Heart right ventricle (tissue), 16 donors: ENCODE results near the gene FAF1. TPM values are rescaled to one million over a fixed set of nuclear protein-coding genes. Genes with fewer than 3 reads are reported as not detected.

Source experiments
- ATAC-seq, 8 donors: fragments of 200-7000 bp; cut with Tn5 transposase; one replicate each; pipeline ENCODE4 v1.9.1; 2020; ENCODE audit warnings: mild to moderate bottlenecking in 8 of 8, moderate library complexity in 8 of 8, moderate number of reproducible peaks in 1 of 8
- DNase-seq, 2 donors: peaks; one replicate each; pipeline ENCODE4 v3.0.0-alpha.2; 2020
- H3K27ac ChIP-seq, 10 donors: fragments of 200-600 bp; sonication (generic) in 2 of 10; one replicate each; pipeline versions ENCODE4 v1.5.0 to v1.8.0; 2020 to 2022; ENCODE audit warnings: mild to moderate bottlenecking in 3 of 10
- H3K27me3 ChIP-seq, 7 donors: fragments of 200-600 bp; one replicate each; pipeline ENCODE4 v1.8.0; 2021 to 2022; ENCODE audit warnings: mild to moderate bottlenecking in 2 of 7
- H3K36me3 ChIP-seq, 9 donors: fragments of 200-600 bp; sonication (generic) in 1 of 9; one replicate each; pipeline versions ENCODE4 v1.5.0 to v1.8.0; 2020 to 2022; ENCODE audit warnings: mild to moderate bottlenecking in 2 of 9
- H3K4me1 ChIP-seq, 9 donors: fragments of 200-600 bp; sonication (generic) in 1 of 9; one replicate each; pipeline versions ENCODE4 v1.5.0 to v1.8.0; 2020 to 2022; ENCODE audit warnings: mild to moderate bottlenecking in 4 of 9
- H3K4me3 ChIP-seq, 10 donors: fragments of 200-600 bp; sonication (generic) in 2 of 10; one replicate each; pipeline versions ENCODE4 v1.5.0 to v1.8.0; 2020 to 2022; ENCODE audit warnings: mild to moderate bottlenecking in 7 of 10, moderate library complexity in 2 of 10
- H3K9me3 ChIP-seq, 11 donors: fragments of 200-600 bp in 10 of 11; sonication (generic) in 2 of 11; one replicate each; pipeline versions ENCODE4 v1.5.0 to v1.8.0; 2013 to 2022; ENCODE audit warnings: mild to moderate bottlenecking in 2 of 11, control low read depth in 1 of 11, moderate library complexity in 1 of 11
- CTCF ChIP-seq, 9 donors: fragments of 200-600 bp; sonication (generic) in 2 of 9; IDR thresholded peaks; one replicate each; pipeline versions ENCODE4 v1.5.0 to v1.8.0; 2021 to 2022; ENCODE audit warnings: antibody characterized with exemption in 9 of 9, mild to moderate bottlenecking in 5 of 9, moderate library complexity in 1 of 9
- WGBS, 2 donors: extraction: QIAGEN DNeasy Blood & Tissue Kit; methylation state at CpG; one replicate each; pipeline ENCODE4 v1.1.7; 2013; ENCODE audit warnings: inconsistent platforms in 1 of 2; 5-methylcytosine and 5-hydroxymethylcytosine counted together
- intact Hi-C, 10 donors: fragments of 100-400 bp; cut with DNase I; formaldehyde crosslinking; loops; one replicate each; pipeline versions ENCODE4 v1.11.1 to v1.14.2; 2022
- polyA plus RNA-seq, 2 donors: library from polyadenylated mRNA; stranded (reverse); fragments of 200-250 nt; gene quantifications; one replicate each; pipeline ENCODE4 v1.2.3, GENCODE V29; 2013
- total RNA-seq, 10 donors: library from RNA; stranded (reverse); fragmentation: NEBNext Ultra II Directional in 3 of 10; extraction: Animal tissue kit (Norgen Biotek cat#: 25700) in 3 of 10; gene quantifications; one replicate each; pipeline versions ENCODE4 v1.2.1 to v1.2.4, GENCODE V29; 2021 to 2023
- donor health status: Arrhythmogenic right ventricular cardiomyopathy.
- donor health status: ischemic (EF 13 %, LVEDD 7.1; RV severe dilation, severe dysfunction).
- donor health status: healthy with polysubstance abuse.
- donor health status: DM: no; HTN: yes; CAD: no.
- donor health status: DM: no; HTN: no; CAD: no.
- donor health status: ischemic (EF 25% LVEDD 6.9; RV normal size, moderate dysfunction).
- donor health status: ischemic (EF 25% LVEDD 5.7; RV mildly dilated, moderate dysfunction).
- donor health status: healthy.
- donor health status: DM: yes; HTN: yes; CAD: no.
- donor health status: Ischemic cardiomyopathy.
- donor health status: ischemic (EF 35%, LVEDD 5.7; RV mildly dilated, moderate dysfunction).
- donor health status: nonischemic (EF 11% LVEDD 7.7; RV severe dilation, severe dysfunction).
- donor health status: DM: yes; HTN: yes; CAD: no.
- donor health status: PGD.
- donor health status: ischemic (EF 29% LVEDD 5.4; RV normal size, mild dysfunction).
- donor health status: nonischemic (EF 23%, LVEDD 6.1; RV moderate dilation, normal function).

The FAF1 gene
- total and polyA plus RNA-seq, 12 donors, result 30.9 to 102 (median 88.9) TPM

DNA sequence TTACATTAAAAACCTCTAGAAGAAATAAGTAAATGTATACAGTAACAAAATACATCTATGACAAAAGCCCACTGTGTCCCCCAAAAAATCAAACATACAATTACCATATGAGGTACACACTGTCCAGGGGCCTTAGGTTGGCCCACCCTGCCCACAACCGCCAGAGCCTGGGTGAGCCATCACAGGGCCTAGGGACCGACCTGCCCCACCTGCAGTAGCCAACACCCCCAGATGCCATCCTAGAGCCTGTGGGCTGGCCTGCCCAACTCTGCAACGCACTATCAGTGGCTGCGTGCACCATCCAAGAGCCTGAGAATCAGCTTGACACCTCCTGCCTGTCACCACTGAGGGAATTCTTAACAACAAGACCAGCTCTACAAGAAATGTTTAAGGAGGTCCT lies 39.0 kb downstream of the FAF1 start:
- Histone ChIP-seq H3K27me3 (no peaks in the 10 kb centered on the region), H3K4me3 (no peak overlapping the region), H3K4me1 (peaks cover 0 to 19% (median 11%) of the 10 kb centered on the region in 9 donors), H3K36me3 (no peaks in the 10 kb centered on the region), H3K27ac (no peak overlapping the region), H3K9me3 (peaks cover 0 to 27% (median 0%) of the 10 kb centered on the region in 11 donors)
- intact Hi-C loops, result loop anchor here in 6 of 10 donors (5.0 to 10.0 kb wide), 6 partner anchors 121 to 274 kb away; no protein-coding TSS in a partner anchor
- no peak for DNase-seq
- ATAC-seq, result no peak
- no peak for TF ChIP-seq CTCF (IDR thresholded peaks at IDR 0.05)
- WGBS, 2 donors, result 72 to 80% methylated on average over 4 of the region's 4 CpGs

DNA sequence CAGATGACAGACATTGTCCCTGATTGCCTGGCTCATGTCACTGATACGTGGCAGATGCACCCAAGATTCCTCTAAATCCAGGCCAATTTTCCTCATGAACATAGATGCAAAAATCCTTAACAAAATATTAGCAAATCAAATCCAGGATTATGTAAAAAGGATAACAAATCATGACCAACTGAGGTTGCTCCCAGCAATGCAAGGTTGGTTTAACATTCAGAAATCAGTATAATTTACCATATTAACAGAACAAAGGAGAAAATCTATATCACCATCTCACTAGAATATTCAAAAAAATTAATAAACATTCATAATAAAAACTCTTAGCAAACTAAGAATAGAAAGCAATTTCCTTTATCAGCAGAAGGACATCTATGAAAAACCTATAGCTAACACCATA lies 39.7 kb downstream of the FAF1 start:
- H3K4me1 ChIP-seq, result peaks cover 0 to 20% (median 15%) of the 10 kb centered on the region in 9 donors
- H3K9me3 ChIP-seq, result peaks cover 0 to 27% (median 0%) of the 10 kb centered on the region in 11 donors
- intact Hi-C loops, result loop anchor here in 6 of 10 donors (5.0 to 10.0 kb wide), 6 partner anchors 122 to 274 kb away; no protein-coding TSS in a partner anchor
- no peak overlapping the region for H3K4me3 ChIP-seq
- H3K27ac ChIP-seq, result no peak overlapping the region
- ATAC-seq (no peak), DNase-seq (no peak)
- no peak for TF ChIP-seq CTCF (IDR thresholded peaks at IDR 0.05)
- H3K27me3 ChIP-seq, result no peaks in the 10 kb centered on the region
- H3K36me3 ChIP-seq, result no peaks in the 10 kb centered on the region
- WGBS, 2 donors, result 96 to 98% methylated on average over 1 of the region's 1 CpG

DNA sequence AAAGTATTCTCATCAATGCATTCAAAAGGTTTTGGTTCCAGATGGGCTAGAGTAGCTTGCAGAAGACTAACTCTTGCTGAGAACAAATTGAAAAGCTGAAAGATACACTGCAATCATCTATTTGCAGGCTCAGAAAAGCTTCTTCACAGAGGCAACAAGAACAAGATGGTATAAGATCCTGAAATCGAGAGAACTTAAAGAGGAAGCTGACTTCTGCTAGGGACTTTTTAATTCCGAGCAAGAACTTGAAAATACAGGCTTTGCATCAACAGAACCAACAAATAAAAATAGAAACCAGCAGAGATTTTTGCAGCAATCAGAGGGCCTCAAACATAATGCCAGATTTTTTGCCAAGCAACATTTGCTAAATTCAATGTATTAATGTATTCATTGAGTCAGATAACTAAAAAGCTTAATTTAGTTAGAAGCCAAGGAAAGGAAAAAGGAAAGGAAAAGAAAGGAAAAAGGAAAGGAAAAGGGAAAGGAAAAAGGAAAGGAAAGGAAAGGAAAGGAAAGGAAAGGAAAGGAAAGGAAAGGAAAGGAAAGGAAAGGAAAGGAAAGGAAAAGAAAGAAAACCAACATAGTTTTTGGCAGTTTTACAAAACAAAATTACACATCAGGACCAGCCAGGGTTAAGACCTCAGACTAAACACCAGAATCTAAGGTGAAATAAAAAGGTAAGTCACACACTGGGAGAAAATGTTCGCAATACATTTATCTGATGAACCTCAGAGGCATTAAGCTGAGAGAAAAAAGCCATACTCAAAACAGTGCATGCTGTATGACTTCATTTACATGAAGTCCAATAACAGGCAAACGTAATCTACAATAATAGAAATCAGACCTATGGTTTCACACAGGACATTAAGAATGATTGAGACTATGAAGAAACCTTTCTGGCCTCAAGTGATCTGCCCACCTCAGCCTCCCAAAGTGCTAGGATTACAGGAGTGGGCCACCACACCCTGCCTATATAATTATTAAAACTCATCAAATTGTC lies 42.6 kb downstream of the FAF1 start:
- TF ChIP-seq CTCF (IDR thresholded peaks at IDR 0.05), result no peak
- ATAC-seq (no peak), DNase-seq (no peak)
- H3K4me3 ChIP-seq, result no peak overlapping the region
- H3K4me1 ChIP-seq, result peaks cover 0 to 28% (median 18%) of the 10 kb centered on the region in 9 donors
- H3K36me3 ChIP-seq, result no peaks in the 10 kb centered on the region
- H3K9me3 ChIP-seq, result peaks cover 0 to 8% (median 0%) of the 10 kb centered on the region in 11 donors
- H3K27me3 ChIP-seq, result no peaks in the 10 kb centered on the region
- 81 to 84% methylated on average over 4 of the region's 4 CpGs for WGBS, 2 donors
- H3K27ac ChIP-seq, result no peak overlapping the region
- intact Hi-C loops, result no loop called here

DNA sequence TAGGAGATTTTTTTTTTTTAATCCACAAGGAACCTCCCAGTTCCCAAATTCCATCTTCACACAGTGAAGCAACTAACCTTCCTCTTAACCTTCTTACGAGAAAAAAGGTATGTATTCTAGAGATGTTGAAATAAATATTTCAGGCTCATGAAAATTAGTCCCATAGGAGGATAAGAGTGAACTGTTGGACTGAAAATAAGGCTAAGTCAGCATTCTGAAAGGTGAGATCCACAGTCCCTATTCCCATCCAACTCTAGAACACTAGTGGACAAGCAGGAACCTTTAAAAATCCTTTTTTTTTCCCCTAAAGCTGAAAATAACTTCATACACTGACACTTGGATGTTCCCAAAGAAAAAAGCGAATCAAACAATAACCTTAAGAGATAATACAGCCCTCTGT lies 44.4 kb downstream of the FAF1 start:
- H3K27me3 ChIP-seq, result no peaks in the 10 kb centered on the region
- H3K4me1 ChIP-seq, result peaks cover 0 to 40% (median 18%) of the 10 kb centered on the region in 9 donors
- H3K36me3 ChIP-seq, result no peaks in the 10 kb centered on the region
- H3K27ac ChIP-seq, result no peak overlapping the region
- intact Hi-C loops, result no loop called here
- H3K4me3 ChIP-seq, result no peak overlapping the region
- DNase-seq (no peak), ATAC-seq (no peak)
- TF ChIP-seq CTCF (IDR thresholded peaks at IDR 0.05), result no peak
- H3K9me3 ChIP-seq, result peaks cover 0 to 6% (median 0%) of the 10 kb centered on the region in 11 donors
- WGBS, 2 donors, result 88 to 91% methylated on average over 2 of the region's 2 CpGs
